GM12892 (cell line): Measurements from ENCODE around the gene ACAP3.
"Not testable (repeated sequence)": the region's sequence is repeated elsewhere in the genome, so short reads cannot be mapped to it uniquely, and the experiment has no call there.

Experiments
- DNase-seq: peaks from one replicate; pipeline ENCODE4 v3.0.0; 2011; ENCODE audit not compliant: insufficient read length
- FAIRE-seq: peaks from 2 replicates; lab custom pipeline; 2011; peaks lifted over from hg19 to GRCh38; lab: Jason Lieb, UNC
- POLR2A ChIP-seq: IDR thresholded peaks from 2 replicates; pipeline ENCODE4 v1.6.1; 2011; ENCODE audit warnings: low read depth, low read length, control low read depth
- POLR2AphosphoS5 ChIP-seq: IDR thresholded peaks from 2 replicates; pipeline ENCODE4 v1.6.1; 2011; ENCODE audit warnings: low read depth, low read length, control low read depth
- TAF1 ChIP-seq: IDR thresholded peaks from 2 replicates; pipeline ENCODE4 v1.6.1; 2011; ENCODE audit warnings: low read depth, mild to moderate bottlenecking, control low read depth, low read length, borderline replicate concordance

The ACAP3 gene

DNA sequence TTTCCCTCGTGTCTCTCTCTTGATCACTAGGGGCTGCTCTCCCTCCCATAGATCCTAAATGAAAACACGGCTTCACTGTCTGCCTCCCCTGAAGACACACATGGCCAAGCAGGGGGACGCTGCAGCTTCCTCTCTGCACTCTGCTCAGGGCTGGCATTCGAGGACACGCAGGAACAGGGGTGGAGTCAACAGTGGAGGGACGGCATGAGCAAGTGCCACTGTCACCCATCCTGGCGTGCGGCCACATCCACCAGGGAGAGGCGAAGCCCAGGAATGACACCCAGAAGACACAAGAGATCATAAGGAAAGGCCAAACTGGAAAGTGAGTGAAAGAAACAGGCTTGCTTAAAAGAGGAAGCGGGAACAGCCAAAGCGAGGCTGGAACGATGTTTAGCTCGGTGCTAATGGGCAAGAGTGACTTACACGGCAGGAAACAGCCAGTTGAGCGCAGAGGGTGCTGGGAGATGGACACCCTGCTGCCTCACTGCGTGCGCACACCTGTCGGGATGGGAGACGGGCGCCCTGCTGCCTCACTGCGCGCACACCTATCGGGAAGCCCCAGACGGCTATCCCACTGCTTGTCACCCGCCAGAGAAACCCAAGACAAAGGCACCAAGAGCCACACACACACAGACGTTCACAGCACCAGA lies 47.7 kb downstream of the ACAP3 start:
- FAIRE-seq (no peak), DNase-seq (no peak)
- TF ChIP-seq TAF1 (no peak), POLR2A (no peak; the same call in 1 of the 2 replicates), POLR2AphosphoS5 (no peak)

DNA sequence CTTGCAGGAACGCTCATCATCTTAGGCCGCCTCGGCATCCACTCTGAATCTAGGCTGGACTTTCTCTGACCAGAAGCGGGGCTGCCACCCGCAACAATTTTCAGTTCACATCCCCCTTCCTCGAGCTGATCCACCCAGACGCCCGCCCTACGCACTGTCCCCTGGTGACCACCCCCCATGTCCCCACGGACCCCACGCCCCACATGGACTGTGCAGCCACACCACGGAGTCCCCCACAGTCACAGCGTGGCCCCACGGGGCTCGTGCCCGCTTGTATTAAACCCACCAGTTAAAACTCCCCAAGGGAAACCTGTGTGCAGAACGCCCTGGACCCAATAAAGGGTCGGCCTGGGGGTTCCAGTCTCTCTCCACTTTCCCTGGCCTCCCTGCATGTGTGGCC lies 48.2 kb downstream of the ACAP3 start:
- FAIRE-seq (no peak), DNase-seq (no peak)
- TF ChIP-seq TAF1 (no peak), POLR2AphosphoS5 (no peak), POLR2A (no peak)

- no peak for FAIRE-seq
- no peak for TF ChIP-seq TAF1
- peak; percentile 45; the same call in 1 of the 2 replicates for TF ChIP-seq POLR2AphosphoS5
- no peak for DNase-seq
Observed at GRCh38 chr1:1259119-1259488, 48.6 kb downstream of the ACAP3 start.

GRCh38 chr1:1256956-1257871 lies 50.5 kb downstream of the ACAP3 start:
- no peak for DNase-seq
- TF ChIP-seq POLR2AphosphoS5 (no peak), TAF1 (no peak), POLR2A (no peak)
- no peak for FAIRE-seq

GRCh38 chr1:1255611-1256010 lies 52.1 kb downstream of the ACAP3 start:
- FAIRE-seq (no peak), DNase-seq (no peak)
- TF ChIP-seq TAF1 (no peak), POLR2AphosphoS5 (no peak), POLR2A (no peak)

GRCh38 chr1:1255078-1255477 lies 52.7 kb downstream of the ACAP3 start:
- DNase-seq (no peak), FAIRE-seq (no peak)

GRCh38 chr1:1254667-1254998 lies 53.1 kb downstream of the ACAP3 start:
- DNase-seq (no peak), FAIRE-seq (no peak)
- TF ChIP-seq POLR2A, result no peak
- no peak for TF ChIP-seq TAF1
- TF ChIP-seq POLR2AphosphoS5, result no peak

More at GRCh38 chr1:1255078-1255477, 52.7 kb downstream of the ACAP3 start:
- TF ChIP-seq TAF1 (no peak), POLR2AphosphoS5 (no peak), POLR2A (no peak)

DNA sequence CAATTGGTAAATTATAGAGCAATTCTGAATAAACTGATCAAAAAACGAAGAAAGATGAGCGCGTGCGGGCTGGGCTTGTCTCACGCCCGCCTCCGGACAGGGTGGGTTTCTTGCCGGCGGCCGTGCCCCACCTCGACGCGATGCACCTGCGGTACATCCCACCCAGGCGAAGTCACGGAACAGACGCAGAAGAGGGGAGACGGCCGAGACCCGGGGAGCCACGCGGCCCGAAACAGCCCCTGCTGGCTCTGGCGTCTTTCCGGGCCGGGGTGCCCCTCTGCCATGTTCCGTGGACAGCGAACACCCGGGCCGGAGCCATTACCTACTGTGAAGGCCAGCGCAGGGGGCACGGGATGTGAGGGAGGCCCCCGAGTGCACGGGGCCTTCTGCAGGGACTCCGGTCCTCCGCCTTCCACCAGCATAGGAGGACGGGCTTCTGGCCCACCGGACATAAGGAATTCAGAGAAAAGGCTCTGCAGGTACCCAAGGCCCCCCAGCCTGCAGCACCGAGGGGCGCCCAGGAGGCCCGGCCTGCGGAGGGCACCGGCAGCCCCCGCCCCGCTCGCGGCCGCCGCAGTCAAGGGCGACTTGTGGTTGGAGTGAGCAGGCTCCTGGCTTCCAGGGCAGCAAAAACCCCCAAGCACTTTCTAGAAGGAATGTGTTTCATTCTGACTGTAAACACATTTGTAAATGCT lies 53.6 kb downstream of the ACAP3 start:
- DNase-seq, result no peak
- no peak for FAIRE-seq
- TF ChIP-seq TAF1, result no peak
- no peak for TF ChIP-seq POLR2AphosphoS5

- no peak for DNase-seq
- no peak for FAIRE-seq
- TF ChIP-seq TAF1, result no peak
- no peak for TF ChIP-seq POLR2A
- no peak for TF ChIP-seq POLR2AphosphoS5
Observed at GRCh38 chr1:1253314-1253713, 54.4 kb downstream of the ACAP3 start.

DNA sequence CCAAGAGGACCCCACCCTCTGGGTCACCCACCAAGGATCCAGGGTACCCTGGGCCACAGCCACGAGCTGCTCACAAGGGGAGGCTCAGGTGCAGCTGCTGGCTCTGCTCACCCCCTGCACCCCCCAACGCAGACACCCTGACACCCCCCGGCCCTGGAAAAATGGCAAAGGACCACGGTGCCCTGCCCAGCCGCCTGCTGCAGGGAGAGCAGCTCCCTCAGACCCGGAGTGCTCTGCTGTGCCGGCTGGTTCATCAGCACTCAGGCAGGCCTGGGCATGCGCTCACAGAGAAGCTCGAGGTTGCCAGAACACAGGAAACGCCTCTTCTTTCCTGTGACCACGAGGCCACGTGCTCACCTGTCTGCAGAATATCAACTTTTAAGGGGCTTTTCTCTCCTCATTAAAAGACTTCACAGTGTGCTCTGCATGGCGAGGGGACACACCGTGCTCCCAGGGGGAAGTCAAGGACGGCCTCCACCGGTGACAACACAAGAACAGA lies 56.9 kb downstream of the ACAP3 start:
- FAIRE-seq (peak; percentile 94), DNase-seq (peak; percentile 80)
- TF ChIP-seq POLR2AphosphoS5 (peak; percentile 74), POLR2A (peak; percentile 72), TAF1 (peak; percentile 19; the same call in 1 of the 2 replicates)

DNA sequence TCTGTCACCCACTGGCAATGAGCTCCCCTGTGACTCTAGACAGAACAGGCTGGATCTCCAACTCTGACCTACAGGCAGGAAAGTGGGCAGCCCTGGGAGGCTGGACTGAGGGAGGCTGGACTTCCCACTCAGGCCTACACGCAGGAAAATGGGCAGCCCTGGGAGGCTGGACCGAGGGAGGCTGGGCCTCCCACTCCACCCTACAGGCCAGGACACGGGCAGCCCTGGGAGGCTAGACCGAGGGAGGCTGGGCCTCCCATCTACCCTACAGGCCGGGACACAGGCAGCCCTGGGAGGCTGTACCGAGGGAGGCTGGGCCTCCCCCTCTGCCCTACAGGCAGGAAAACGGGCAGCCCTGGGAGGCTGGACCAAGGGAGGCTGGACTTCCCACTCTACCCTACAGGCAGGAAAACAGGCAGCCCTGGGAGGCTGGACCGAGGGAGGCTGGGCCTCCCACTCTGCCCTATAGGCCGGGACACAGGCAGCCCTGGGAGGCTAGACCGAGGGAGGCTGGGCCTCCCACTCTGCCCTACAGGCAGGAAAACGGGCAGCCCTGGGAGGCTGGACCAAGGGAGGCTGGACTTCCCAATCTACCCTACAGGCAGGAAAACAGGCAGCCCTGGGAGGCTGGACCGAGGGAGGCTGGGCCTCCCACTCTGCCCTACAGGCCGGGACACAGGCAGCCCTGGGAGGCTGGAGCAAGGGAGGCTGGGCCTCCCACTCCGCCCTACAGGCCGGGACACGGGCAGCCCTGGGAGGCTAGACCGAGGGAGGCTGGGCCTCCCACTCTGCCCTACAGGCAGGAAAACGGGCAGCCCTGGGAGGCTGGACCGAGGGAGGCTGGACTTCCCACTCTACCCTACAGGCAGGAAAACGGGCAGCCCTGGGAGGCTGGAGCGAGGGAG lies 59.5 kb downstream of the ACAP3 start:
- DNase-seq, FAIRE-seq: not testable (repeated sequence)
